Fibroblast of pulmonary artery (primary cell): ENCODE data around the gene GSTP1.
"Not testable (repeated sequence)": the region's sequence is repeated elsewhere in the genome, so short reads cannot be mapped to it uniquely, and the experiment has no call there.

ENCODE experiments used
- DNase-seq: peaks from one replicate; pipeline ENCODE4 v3.0.0-alpha.2; 2010; ENCODE audit warnings: low read depth
- H3K4me3 ChIP-seq: replicated peaks from 2 replicates; pipeline ENCODE4 v1.5.1; 2011; ENCODE audit warnings: low read depth, mild to moderate bottlenecking, control low read depth, low read length, moderate library complexity
- TF ChIP-seq, protein P1 (sequence below): IDR thresholded peaks from 2 replicates; pipeline ENCODE4 v1.5.1; 2011; ENCODE audit warnings: mild to moderate bottlenecking, control low read depth, low read length, inconsistent platforms; ENCODE audit errors: missing control alignments

The GSTP1 gene

GRCh38 chr11:67599149-67599548 is 15.5 kb downstream of the GSTP1 start:
- no peak for DNase-seq
- no peak overlapping the region for H3K4me3 ChIP-seq
- TF ChIP-seq, protein P1, sequence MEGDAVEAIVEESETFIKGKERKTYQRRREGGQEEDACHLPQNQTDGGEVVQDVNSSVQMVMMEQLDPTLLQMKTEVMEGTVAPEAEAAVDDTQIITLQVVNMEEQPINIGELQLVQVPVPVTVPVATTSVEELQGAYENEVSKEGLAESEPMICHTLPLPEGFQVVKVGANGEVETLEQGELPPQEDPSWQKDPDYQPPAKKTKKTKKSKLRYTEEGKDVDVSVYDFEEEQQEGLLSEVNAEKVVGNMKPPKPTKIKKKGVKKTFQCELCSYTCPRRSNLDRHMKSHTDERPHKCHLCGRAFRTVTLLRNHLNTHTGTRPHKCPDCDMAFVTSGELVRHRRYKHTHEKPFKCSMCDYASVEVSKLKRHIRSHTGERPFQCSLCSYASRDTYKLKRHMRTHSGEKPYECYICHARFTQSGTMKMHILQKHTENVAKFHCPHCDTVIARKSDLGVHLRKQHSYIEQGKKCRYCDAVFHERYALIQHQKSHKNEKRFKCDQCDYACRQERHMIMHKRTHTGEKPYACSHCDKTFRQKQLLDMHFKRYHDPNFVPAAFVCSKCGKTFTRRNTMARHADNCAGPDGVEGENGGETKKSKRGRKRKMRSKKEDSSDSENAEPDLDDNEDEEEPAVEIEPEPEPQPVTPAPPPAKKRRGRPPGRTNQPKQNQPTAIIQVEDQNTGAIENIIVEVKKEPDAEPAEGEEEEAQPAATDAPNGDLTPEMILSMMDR = no peak

GRCh38 chr11:67600324-67601029 is 16.9 kb downstream of the GSTP1 start:
- TF ChIP-seq, protein P1 = no peak
- H3K4me3 ChIP-seq = no peak overlapping the region

GRCh38 chr11:67601098-67601497 is 17.5 kb downstream of the GSTP1 start:
- TF ChIP-seq, protein P1 = no peak
- no peak overlapping the region for H3K4me3 ChIP-seq
- DNase-seq = no peak

More at GRCh38 chr11:67600324-67601029, 16.9 kb downstream of the GSTP1 start:
- DNase-seq = no peak

DNA sequence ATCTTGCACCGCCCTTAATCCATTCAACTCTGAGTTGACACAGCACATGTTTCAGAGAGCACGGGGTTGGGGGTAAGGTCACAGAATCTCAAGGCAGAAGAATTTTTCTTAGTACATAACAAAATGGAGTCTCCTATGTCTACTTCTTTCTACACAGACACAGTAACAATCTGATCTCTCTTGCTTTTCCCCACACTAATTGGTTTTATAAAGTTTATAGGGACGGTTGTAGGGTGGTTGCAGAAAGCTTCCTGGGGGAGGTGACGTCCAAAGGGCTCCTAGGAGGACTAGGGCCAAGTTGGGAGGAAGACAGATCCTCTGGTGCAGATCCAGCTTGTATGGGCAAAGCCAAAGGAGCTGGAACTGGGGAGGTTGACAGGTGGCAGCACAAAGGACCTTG is 20.5 kb downstream of the GSTP1 start:
- DNase-seq, H3K4me3 ChIP-seq: not testable (repeated sequence)

- TF ChIP-seq, protein P1 = no peak
Observed at GRCh38 chr11:67604815-67605214, 21.2 kb downstream of the GSTP1 start.

GRCh38 chr11:67605231-67606011 is 21.8 kb downstream of the GSTP1 start:
- no peak for DNase-seq
- TF ChIP-seq, protein P1 = no peak
- H3K4me3 ChIP-seq = no peak overlapping the region

More at GRCh38 chr11:67604815-67605214, 21.2 kb downstream of the GSTP1 start:
- H3K4me3 ChIP-seq = no peak overlapping the region
- DNase-seq = no peak

- TF ChIP-seq, protein P1 = no peak
- H3K4me3 ChIP-seq = peak overlapping the region; percentile 94
- DNase-seq = peak; percentile 8
Observed at GRCh38 chr11:67606093-67606491, 22.5 kb downstream of the GSTP1 start.
